ENCODE measurements around the gene SIRPA. TPM values are rescaled to one million over a fixed set of nuclear protein-coding genes. Genes with fewer than 3 reads are reported as not detected.

Gene SIRPA
- total RNA-seq, 1 experiment from 2014 or later: 8.9 TPM

DNA sequence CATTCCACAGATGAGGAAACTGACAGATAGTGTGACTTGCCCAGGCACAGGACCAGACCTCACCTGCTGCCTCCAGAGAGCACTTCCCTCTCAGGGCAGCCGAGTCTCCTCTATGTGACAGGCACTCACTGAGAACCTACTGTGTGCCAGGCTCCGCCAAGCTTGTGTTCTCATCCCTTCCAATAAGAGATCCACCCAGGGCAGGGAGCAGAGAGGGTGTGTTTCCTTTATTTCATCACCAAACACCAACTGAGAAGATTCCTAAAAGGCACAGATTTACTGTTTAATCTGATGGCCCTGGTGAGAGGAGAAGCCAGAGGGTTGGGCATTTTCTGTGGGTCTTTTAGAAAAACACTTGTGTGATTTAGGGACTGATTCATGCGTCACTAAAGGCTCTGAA, 20.5 kb downstream of the SIRPA start:
- ChIA-PET POLR2A (no interaction called here), CTCF (no interaction called here)
- Mint-ChIP-seq H3K4me1 (peaks cover 12% of the 10 kb centered on the region), H3K9me3 (peaks cover 8% of the 10 kb centered on the region), H3K36me3 (peaks cover 11% of the 10 kb centered on the region), H3K4me3 (no peak overlapping the region), H3K27me3 (ENCODE audit: low read depth) (no peaks in the 10 kb centered on the region), H3K27ac (no peak overlapping the region)
- ATAC-seq (no peak), DNase-seq (ENCODE audit: low spot score) (no peak)
- TF ChIP-seq ZNF138 (CRISPR knock-in tag; conservative IDR thresholded peaks at IDR 0.05) (no peak), CREM (CRISPR knock-in tag; IDR thresholded peaks at IDR 0.05) (no peak), IRF1 (CRISPR knock-in tag; IDR thresholded peaks at IDR 0.05) (no peak), ETV6 (CRISPR knock-in tag; IDR thresholded peaks at IDR 0.05) (no peak), TEAD1 (CRISPR knock-in tag; IDR thresholded peaks at IDR 0.05) (no peak), RELA (CRISPR knock-in tag; IDR thresholded peaks at IDR 0.05; ENCODE audit: borderline replicate concordance) (no peak), GRHL2 (CRISPR knock-in tag; IDR thresholded peaks at IDR 0.05; ENCODE audit: insufficient replicate concordance, severe bottlenecking) (no peak), ZNF423 (CRISPR knock-in tag; IDR thresholded peaks at IDR 0.05) (no peak), ESRRA (CRISPR knock-in tag; IDR thresholded peaks at IDR 0.05; ENCODE audit: borderline replicate concordance) (no peak), ELF4 (CRISPR knock-in tag; IDR thresholded peaks at IDR 0.05; ENCODE audit: low read depth) (no peak), ZNF396 (CRISPR knock-in tag; IDR thresholded peaks at IDR 0.05; ENCODE audit: borderline replicate concordance) (no peak), OVOL2 (CRISPR knock-in tag; IDR thresholded peaks at IDR 0.05; ENCODE audit: borderline replicate concordance) (no peak), SMAD4 (CRISPR knock-in tag; IDR thresholded peaks at IDR 0.05) (no peak), SP1 (CRISPR knock-in tag; conservative IDR thresholded peaks at IDR 0.05) (no peak), IRF2 (CRISPR knock-in tag; IDR thresholded peaks at IDR 0.05; ENCODE audit: borderline replicate concordance, low read depth) (no peak), HMGXB4 (CRISPR knock-in tag; IDR thresholded peaks at IDR 0.05) (no peak)
- TF ChIP-seq, protein P1, sequence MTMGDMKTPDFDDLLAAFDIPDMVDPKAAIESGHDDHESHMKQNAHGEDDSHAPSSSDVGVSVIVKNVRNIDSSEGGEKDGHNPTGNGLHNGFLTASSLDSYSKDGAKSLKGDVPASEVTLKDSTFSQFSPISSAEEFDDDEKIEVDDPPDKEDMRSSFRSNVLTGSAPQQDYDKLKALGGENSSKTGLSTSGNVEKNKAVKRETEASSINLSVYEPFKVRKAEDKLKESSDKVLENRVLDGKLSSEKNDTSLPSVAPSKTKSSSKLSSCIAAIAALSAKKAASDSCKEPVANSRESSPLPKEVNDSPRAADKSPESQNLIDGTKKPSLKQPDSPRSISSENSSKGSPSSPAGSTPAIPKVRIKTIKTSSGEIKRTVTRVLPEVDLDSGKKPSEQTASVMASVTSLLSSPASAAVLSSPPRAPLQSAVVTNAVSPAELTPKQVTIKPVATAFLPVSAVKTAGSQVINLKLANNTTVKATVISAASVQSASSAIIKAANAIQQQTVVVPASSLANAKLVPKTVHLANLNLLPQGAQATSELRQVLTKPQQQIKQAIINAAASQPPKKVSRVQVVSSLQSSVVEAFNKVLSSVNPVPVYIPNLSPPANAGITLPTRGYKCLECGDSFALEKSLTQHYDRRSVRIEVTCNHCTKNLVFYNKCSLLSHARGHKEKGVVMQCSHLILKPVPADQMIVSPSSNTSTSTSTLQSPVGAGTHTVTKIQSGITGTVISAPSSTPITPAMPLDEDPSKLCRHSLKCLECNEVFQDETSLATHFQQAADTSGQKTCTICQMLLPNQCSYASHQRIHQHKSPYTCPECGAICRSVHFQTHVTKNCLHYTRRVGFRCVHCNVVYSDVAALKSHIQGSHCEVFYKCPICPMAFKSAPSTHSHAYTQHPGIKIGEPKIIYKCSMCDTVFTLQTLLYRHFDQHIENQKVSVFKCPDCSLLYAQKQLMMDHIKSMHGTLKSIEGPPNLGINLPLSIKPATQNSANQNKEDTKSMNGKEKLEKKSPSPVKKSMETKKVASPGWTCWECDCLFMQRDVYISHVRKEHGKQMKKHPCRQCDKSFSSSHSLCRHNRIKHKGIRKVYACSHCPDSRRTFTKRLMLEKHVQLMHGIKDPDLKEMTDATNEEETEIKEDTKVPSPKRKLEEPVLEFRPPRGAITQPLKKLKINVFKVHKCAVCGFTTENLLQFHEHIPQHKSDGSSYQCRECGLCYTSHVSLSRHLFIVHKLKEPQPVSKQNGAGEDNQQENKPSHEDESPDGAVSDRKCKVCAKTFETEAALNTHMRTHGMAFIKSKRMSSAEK (CRISPR knock-in tag; IDR thresholded peaks at IDR 0.05; ENCODE audit: borderline replicate concordance): no peak
- TF ChIP-seq, protein P2, sequence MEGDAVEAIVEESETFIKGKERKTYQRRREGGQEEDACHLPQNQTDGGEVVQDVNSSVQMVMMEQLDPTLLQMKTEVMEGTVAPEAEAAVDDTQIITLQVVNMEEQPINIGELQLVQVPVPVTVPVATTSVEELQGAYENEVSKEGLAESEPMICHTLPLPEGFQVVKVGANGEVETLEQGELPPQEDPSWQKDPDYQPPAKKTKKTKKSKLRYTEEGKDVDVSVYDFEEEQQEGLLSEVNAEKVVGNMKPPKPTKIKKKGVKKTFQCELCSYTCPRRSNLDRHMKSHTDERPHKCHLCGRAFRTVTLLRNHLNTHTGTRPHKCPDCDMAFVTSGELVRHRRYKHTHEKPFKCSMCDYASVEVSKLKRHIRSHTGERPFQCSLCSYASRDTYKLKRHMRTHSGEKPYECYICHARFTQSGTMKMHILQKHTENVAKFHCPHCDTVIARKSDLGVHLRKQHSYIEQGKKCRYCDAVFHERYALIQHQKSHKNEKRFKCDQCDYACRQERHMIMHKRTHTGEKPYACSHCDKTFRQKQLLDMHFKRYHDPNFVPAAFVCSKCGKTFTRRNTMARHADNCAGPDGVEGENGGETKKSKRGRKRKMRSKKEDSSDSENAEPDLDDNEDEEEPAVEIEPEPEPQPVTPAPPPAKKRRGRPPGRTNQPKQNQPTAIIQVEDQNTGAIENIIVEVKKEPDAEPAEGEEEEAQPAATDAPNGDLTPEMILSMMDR (IDR thresholded peaks at IDR 0.05): no peak
- TF ChIP-seq, protein P3, sequence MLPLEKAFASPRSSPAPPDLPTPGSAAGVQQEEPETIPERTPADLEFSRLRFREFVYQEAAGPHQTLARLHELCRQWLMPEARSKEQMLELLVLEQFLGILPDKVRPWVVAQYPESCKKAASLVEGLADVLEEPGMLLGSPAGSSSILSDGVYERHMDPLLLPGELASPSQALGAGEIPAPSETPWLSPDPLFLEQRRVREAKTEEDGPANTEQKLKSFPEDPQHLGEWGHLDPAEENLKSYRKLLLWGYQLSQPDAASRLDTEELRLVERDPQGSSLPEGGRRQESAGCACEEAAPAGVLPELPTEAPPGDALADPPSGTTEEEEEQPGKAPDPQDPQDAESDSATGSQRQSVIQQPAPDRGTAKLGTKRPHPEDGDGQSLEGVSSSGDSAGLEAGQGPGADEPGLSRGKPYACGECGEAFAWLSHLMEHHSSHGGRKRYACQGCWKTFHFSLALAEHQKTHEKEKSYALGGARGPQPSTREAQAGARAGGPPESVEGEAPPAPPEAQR (CRISPR knock-in tag; IDR thresholded peaks at IDR 0.05): no peak
- TF ChIP-seq, protein P4, sequence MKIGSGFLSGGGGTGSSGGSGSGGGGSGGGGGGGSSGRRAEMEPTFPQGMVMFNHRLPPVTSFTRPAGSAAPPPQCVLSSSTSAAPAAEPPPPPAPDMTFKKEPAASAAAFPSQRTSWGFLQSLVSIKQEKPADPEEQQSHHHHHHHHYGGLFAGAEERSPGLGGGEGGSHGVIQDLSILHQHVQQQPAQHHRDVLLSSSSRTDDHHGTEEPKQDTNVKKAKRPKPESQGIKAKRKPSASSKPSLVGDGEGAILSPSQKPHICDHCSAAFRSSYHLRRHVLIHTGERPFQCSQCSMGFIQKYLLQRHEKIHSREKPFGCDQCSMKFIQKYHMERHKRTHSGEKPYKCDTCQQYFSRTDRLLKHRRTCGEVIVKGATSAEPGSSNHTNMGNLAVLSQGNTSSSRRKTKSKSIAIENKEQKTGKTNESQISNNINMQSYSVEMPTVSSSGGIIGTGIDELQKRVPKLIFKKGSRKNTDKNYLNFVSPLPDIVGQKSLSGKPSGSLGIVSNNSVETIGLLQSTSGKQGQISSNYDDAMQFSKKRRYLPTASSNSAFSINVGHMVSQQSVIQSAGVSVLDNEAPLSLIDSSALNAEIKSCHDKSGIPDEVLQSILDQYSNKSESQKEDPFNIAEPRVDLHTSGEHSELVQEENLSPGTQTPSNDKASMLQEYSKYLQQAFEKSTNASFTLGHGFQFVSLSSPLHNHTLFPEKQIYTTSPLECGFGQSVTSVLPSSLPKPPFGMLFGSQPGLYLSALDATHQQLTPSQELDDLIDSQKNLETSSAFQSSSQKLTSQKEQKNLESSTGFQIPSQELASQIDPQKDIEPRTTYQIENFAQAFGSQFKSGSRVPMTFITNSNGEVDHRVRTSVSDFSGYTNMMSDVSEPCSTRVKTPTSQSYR (CRISPR knock-in tag; IDR thresholded peaks at IDR 0.05): no peak
